ENCODE results near the gene TSSC4.

TSSC4 gene

DNA sequence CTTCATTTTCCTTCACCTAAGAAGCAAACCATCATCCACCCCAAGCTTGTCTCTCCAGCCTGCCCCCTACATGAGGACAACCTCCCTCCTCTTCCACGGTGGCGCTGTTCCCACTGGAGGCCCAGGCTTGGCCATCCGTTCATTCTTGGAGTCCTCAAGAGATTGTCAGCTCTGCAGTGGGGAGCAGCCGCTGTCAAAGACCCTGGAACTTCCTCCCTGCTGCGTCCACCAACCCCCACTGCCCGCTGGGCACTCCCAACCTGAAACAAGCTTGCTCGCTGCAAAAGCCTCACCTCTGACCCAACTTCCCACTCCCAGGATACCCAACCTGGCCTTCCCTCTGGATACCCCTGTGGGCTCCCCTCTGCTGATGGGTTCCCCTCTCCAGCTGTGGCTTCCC, 33.8 kb upstream of the TSSC4 start:
- H3K4me2 ChIP-seq, result peak overlapping the region; percentile 71 to 99 (median 91)
- TF ChIP-seq Cebpa-rat (IDR thresholded peaks at IDR 0.05), result no peak
- H3K36me3 ChIP-seq, result no peaks in the 10 kb centered on the region
- peak overlapping the region in 6 of 10 experiments; percentile 2 to 45 (median 14); a peak in 5 of 20 replicates for H3K4me3 ChIP-seq
- peaks cover 0 to 12% (median 0%) of the 10 kb centered on the region in 11 experiments; a peak in 2 of 22 replicates for H3K9me3 ChIP-seq (replicated peaks in 1 of 11)
- H3K4me1 ChIP-seq, result peaks cover 25 to 73% (median 51%) of the 10 kb centered on the region in 10 experiments
- peaks cover 0 to 7% (median 0%) of the 10 kb centered on the region in 11 experiments; a peak in 1 of 22 replicates for H4K20me1 ChIP-seq
- no peaks in the 10 kb centered on the region for H3K27me3 ChIP-seq
- peak overlapping the region in 7 of 11 experiments; percentile 42 to 72 (median 59); a peak in 12 of 22 replicates for H3K27ac ChIP-seq
- peak overlapping the region in 7 of 11 experiments; percentile 8 to 68 (median 51); a peak in 9 of 22 replicates for H3K9ac ChIP-seq

- Histone ChIP-seq H4K20me1 (peaks cover 0 to 7% (median 0%) of the 10 kb centered on the region in 11 experiments; a peak in 1 of 22 replicates), H3K4me3 (peak overlapping the region in 6 of 10 experiments; percentile 2 to 45 (median 14); a peak in 6 of 20 replicates), H3K4me1 (peaks cover 25 to 69% (median 49%) of the 10 kb centered on the region in 10 experiments), H3K4me2 (peak overlapping the region; percentile 71 to 99 (median 91)), H3K27ac (peak overlapping the region in 9 of 11 experiments; percentile 17 to 72 (median 58); a peak in 17 of 22 replicates), H3K9me3 (replicated peaks in 1 of 11) (peaks cover 0 to 16% (median 0%) of the 10 kb centered on the region in 11 experiments; a peak in 2 of 22 replicates), H3K9ac (peak overlapping the region; percentile 14 to 68 (median 50); a peak in 18 of 22 replicates), H3K27me3 (no peaks in the 10 kb centered on the region), H3K36me3 (no peaks in the 10 kb centered on the region)
- TF ChIP-seq Cebpa-rat (IDR thresholded peaks at IDR 0.05), result no peak
Measured at GRCh38 chr11:2367266-2368160, 33.0 kb upstream of the TSSC4 start.

DNA sequence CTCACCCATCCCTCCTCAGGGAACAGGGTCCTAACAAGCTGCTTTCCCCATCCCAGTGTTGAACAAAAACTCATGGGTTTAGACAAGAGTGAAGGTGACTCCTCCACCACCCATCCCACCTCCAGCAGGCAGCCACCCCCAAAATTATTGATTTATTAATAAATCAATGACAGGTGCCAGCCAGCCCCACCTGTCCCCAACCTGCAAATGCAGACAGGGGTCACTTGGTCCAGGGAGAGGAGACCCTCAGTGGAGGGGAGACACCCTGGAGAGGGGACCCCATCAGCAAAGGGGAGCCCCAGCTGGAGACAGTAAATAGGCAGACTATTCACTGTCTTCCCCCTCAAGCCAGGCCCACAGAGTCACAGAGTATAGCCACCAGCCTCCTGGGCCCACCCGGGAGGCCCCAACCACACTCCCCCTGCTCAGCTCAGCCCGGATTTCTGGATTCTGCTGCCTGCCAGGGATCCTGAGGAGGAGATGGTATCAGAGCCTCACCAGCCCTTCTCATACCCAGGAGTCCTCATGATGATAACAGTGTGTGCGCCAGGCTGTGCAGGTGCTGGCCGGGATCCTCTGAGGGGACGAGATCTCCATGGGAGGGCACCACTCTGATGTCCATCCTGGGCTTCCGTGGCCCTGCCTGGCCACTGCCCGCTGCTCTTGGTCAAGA, 32.2 kb upstream of the TSSC4 start:
- Histone ChIP-seq H3K36me3 (no peaks in the 10 kb centered on the region), H3K27me3 (no peaks in the 10 kb centered on the region), H3K4me3 (no peak overlapping the region; a peak in 1 of 20 replicates), H3K9me3 (replicated peaks in 1 of 11) (peaks cover 0 to 16% (median 0%) of the 10 kb centered on the region in 11 experiments; a peak in 2 of 22 replicates), H4K20me1 (peaks cover 0 to 7% (median 0%) of the 10 kb centered on the region in 11 experiments; a peak in 1 of 22 replicates), H3K27ac (peak overlapping the region in 7 of 11 experiments; percentile 44 to 72 (median 59); a peak in 10 of 22 replicates), H3K4me1 (peaks cover 25 to 61% (median 45%) of the 10 kb centered on the region in 10 experiments), H3K4me2 (peak overlapping the region; percentile 71 to 99 (median 91); a peak in 21 of 22 replicates), H3K9ac (peak overlapping the region in 10 of 11 experiments; percentile 14 to 68 (median 50); a peak in 13 of 22 replicates)
- no peak for TF ChIP-seq Cebpa-rat (IDR thresholded peaks at IDR 0.05)

DNA sequence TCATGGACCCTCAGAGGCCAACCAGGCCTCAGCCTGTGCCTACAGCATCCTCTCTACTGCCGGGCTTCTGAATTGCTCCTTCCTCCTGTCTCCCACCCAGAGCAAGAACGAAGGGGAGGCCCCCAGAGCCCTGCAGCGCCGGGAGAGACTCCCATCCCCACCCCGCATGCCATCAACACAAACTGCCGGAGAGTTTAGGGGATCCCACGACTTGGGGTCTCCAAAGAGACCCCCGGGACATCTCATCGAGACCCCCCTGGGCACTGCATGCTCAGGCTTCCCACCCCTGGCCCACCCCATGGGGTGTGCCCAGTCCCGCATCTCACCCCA, 31.7 kb upstream of the TSSC4 start:
- no peaks in the 10 kb centered on the region for H3K27me3 ChIP-seq
- peaks cover 25 to 58% (median 45%) of the 10 kb centered on the region in 10 experiments for H3K4me1 ChIP-seq
- TF ChIP-seq Cebpa-rat (IDR thresholded peaks at IDR 0.05), result no peak
- peak overlapping the region in 7 of 11 experiments; percentile 91 to 99 (median 94); a peak in 12 of 22 replicates for H3K4me2 ChIP-seq
- H3K36me3 ChIP-seq, result no peaks in the 10 kb centered on the region
- H3K9me3 ChIP-seq (replicated peaks in 1 of 11), result peaks cover 0 to 16% (median 0%) of the 10 kb centered on the region in 11 experiments; a peak in 2 of 22 replicates
- H4K20me1 ChIP-seq, result peaks cover 0 to 7% (median 0%) of the 10 kb centered on the region in 11 experiments; a peak in 1 of 22 replicates
- H3K27ac ChIP-seq, result 0 out of 22 replicates have a peak overlapping the region, but pooled peaks of 1 of the 11 experiments have one; percentile 72
- H3K4me3 ChIP-seq, result no peak overlapping the region
- no peak overlapping the region for H3K9ac ChIP-seq

DNA sequence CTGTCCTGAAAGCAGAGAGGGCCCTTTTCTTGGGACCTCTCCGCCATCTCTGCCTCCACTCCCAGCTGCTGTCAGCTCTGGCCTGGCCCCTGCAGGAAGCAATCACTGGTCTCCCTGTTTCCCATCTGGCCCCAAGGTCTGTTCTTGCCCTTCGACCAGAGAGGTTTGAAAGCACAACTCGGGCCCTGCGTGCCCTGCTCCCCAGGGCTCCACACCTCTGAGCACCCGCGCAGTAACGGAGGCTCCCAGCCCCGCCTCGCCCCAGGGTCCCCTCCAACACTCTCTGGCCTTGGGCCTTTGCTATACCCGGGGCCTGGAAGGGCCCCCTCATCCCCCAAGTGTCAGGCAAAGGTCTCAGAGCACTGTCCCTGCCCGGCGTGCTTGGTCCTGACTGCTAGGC, 31.2 kb upstream of the TSSC4 start:
- no peak for TF ChIP-seq Cebpa-rat (IDR thresholded peaks at IDR 0.05)
- H3K4me3 ChIP-seq, result no peak overlapping the region
- no peaks in the 10 kb centered on the region for H3K36me3 ChIP-seq
- peaks cover 0 to 7% (median 0%) of the 10 kb centered on the region in 11 experiments; a peak in 1 of 22 replicates for H4K20me1 ChIP-seq
- no peak overlapping the region for H3K27ac ChIP-seq
- H3K9ac ChIP-seq, result no peak overlapping the region
- H3K4me1 ChIP-seq, result peaks cover 25 to 55% (median 45%) of the 10 kb centered on the region in 10 experiments
- H3K4me2 ChIP-seq, result peak overlapping the region in 4 of 11 experiments; percentile 10 to 34 (median 20); a peak in 4 of 22 replicates
- H3K27me3 ChIP-seq, result no peaks in the 10 kb centered on the region
- peaks cover 0 to 16% (median 0%) of the 10 kb centered on the region in 11 experiments; a peak in 2 of 22 replicates for H3K9me3 ChIP-seq (replicated peaks in 1 of 11)

- H3K36me3 ChIP-seq, result no peaks in the 10 kb centered on the region
- peaks cover 0 to 16% (median 0%) of the 10 kb centered on the region in 11 experiments; a peak in 2 of 22 replicates for H3K9me3 ChIP-seq (replicated peaks in 1 of 11)
- H3K9ac ChIP-seq, result no peak overlapping the region
- TF ChIP-seq Cebpa-rat (IDR thresholded peaks at IDR 0.05), result no peak
- H3K4me1 ChIP-seq, result peaks cover 25 to 50% (median 42%) of the 10 kb centered on the region in 10 experiments
- H3K4me2 ChIP-seq, result peak overlapping the region in 2 of 11 experiments; percentile 10 to 22; a peak in 2 of 22 replicates
- H3K27me3 ChIP-seq, result no peaks in the 10 kb centered on the region
- no peak overlapping the region for H3K27ac ChIP-seq
- H3K4me3 ChIP-seq, result no peak overlapping the region
- H4K20me1 ChIP-seq, result peaks cover 0 to 7% (median 0%) of the 10 kb centered on the region in 11 experiments; a peak in 1 of 22 replicates
Measured at GRCh38 chr11:2369896-2370295, 30.7 kb upstream of the TSSC4 start.

GRCh38 chr11:2374456-2375201, 25.9 kb upstream of the TSSC4 start:
- peaks cover 0 to 1% (median 0%) of the 10 kb centered on the region in 11 experiments; a peak in 2 of 22 replicates for H3K36me3 ChIP-seq
- peaks cover 0 to 16% (median 0%) of the 10 kb centered on the region in 11 experiments; a peak in 2 of 22 replicates for H3K9me3 ChIP-seq (replicated peaks in 1 of 11)
- no peak for TF ChIP-seq Cebpa-rat (IDR thresholded peaks at IDR 0.05)
- H3K27me3 ChIP-seq, result no peaks in the 10 kb centered on the region
- no peak overlapping the region for H3K4me3 ChIP-seq
- H3K4me2 ChIP-seq, result no peak overlapping the region
- H3K4me1 ChIP-seq, result peaks cover 3 to 22% (median 18%) of the 10 kb centered on the region in 10 experiments
- H4K20me1 ChIP-seq, result peaks cover 14 to 32% (median 27%) of the 10 kb centered on the region in 11 experiments; a peak in 21 of 22 replicates
- no peak overlapping the region for H3K27ac ChIP-seq
- H3K9ac ChIP-seq, result no peak overlapping the region; a peak in 1 of 22 replicates

Measured in BLaER1 treated with 17β-estradiol and CSF1 and Interleukin-3, amounts not matched to agents 10 nM and 100 nM (cell line).